ENCODE results near the gene LMOD3. TPM values are rescaled to one million over a fixed set of nuclear protein-coding genes. Genes with fewer than 3 reads are reported as not detected.

The LMOD3 gene
- total RNA-seq, 1 experiment from 2014 or later: 0.15 TPM

GRCh38 chr3:69126216-69126615 is 3.8 kb upstream of the LMOD3 start:
- no peak for DNase-seq (ENCODE audit: low spot score)

GRCh38 chr3:69121950-69122349 is 445 bp downstream of the LMOD3 start:
- DNase-seq (ENCODE audit: low spot score): no peak

GRCh38 chr3:69121513-69121912 is 882 bp downstream of the LMOD3 start:
- no peak for DNase-seq (ENCODE audit: low spot score)

- DNase-seq (ENCODE audit: low spot score): peak; percentile 86
These were observed 1.4 kb downstream of the LMOD3 start for GRCh38 chr3:69120879-69121464.

- DNase-seq (ENCODE audit: low spot score): no peak
These were observed 2.7 kb downstream of the LMOD3 start for GRCh38 chr3:69119681-69120080.

GRCh38 chr3:69119138-69119537 is 3.3 kb downstream of the LMOD3 start:
- no peak for DNase-seq (ENCODE audit: low spot score)

- no peak for DNase-seq (ENCODE audit: low spot score)
These were observed 3.8 kb downstream of the LMOD3 start for GRCh38 chr3:69118555-69118954.

- DNase-seq (ENCODE audit: low spot score): peak; percentile 75
These were observed 5.5 kb downstream of the LMOD3 start for GRCh38 chr3:69116897-69117296.

GRCh38 chr3:69116162-69116561 is 6.2 kb downstream of the LMOD3 start:
- DNase-seq (ENCODE audit: low spot score): no peak

GRCh38 chr3:69115731-69116130 is 6.7 kb downstream of the LMOD3 start:
- no peak for DNase-seq (ENCODE audit: low spot score)

- no peak for DNase-seq (ENCODE audit: low spot score)
These were observed 8.9 kb downstream of the LMOD3 start for GRCh38 chr3:69113536-69113935.

GRCh38 chr3:69110941-69111546 is 11.4 kb downstream of the LMOD3 start:
- DNase-seq (ENCODE audit: low spot score): no peak

GRCh38 chr3:69108811-69109210 is 13.6 kb downstream of the LMOD3 start:
- DNase-seq (ENCODE audit: low spot score): no peak

GRCh38 chr3:69107841-69108240 is 14.6 kb downstream of the LMOD3 start:
- DNase-seq (ENCODE audit: low spot score): no peak

- no peak for DNase-seq (ENCODE audit: low spot score)
These were observed 17.1 kb downstream of the LMOD3 start for GRCh38 chr3:69105320-69105719.

GRCh38 chr3:69104586-69104985 is 17.8 kb downstream of the LMOD3 start:
- no peak for DNase-seq (ENCODE audit: low spot score)

- DNase-seq (ENCODE audit: low spot score): no peak
These were observed 19.3 kb downstream of the LMOD3 start for GRCh38 chr3:69103123-69103522.

GRCh38 chr3:69102384-69102783 is 20.0 kb downstream of the LMOD3 start:
- DNase-seq (ENCODE audit: low spot score): no peak

GRCh38 chr3:69099576-69099975 is 22.8 kb downstream of the LMOD3 start:
- DNase-seq (ENCODE audit: low spot score): no peak

- DNase-seq (ENCODE audit: low spot score): no peak
These were observed 24.8 kb downstream of the LMOD3 start for GRCh38 chr3:69097407-69098086.

- DNase-seq (ENCODE audit: low spot score): no peak
These were observed 26.1 kb downstream of the LMOD3 start for GRCh38 chr3:69096299-69096698.

- no peak for DNase-seq (ENCODE audit: low spot score)
These were observed 26.8 kb downstream of the LMOD3 start for GRCh38 chr3:69095636-69096035.
